A549 (cell line): ENCODE results near the gene ZNRF2.

ENCODE experiments used
- FOSB ChIP-seq: fragments of 250-450 bp; sonication (Bioruptor Pico); IDR thresholded peaks from 2 replicates; pipeline ENCODE4 v1.5.0; 2020; ENCODE audit warnings: mild to moderate bottlenecking, moderate library complexity
- POLR2A ChIP-seq: IDR thresholded peaks from 2 replicates; pipeline ENCODE4 v1.6.1; 2012; ENCODE audit warnings: mild to moderate bottlenecking, low read length
- ZC3H11A ChIP-seq: fragments of 450-650 bp; IDR thresholded peaks from 2 replicates; pipeline ENCODE4 v1.6.1; 2014; ENCODE audit warnings: antibody characterized with exemption, mild to moderate bottlenecking

- no peak for TF ChIP-seq POLR2A
- TF ChIP-seq FOSB (CRISPR knock-in tag), result no peak
- TF ChIP-seq ZC3H11A, result no peak
Measured at GRCh38 chr7:30353532-30353931, 69.1 kb downstream of the ZNRF2 start.
